Loucy (cell line): ENCODE data around the gene SCAMP1.

ENCODE experiments used
- H2AFZ ChIP-seq: fragments of 200-600 bp; sonication (generic); 2 replicates; pipeline ENCODE4 v1.6.0; 2016; ENCODE audit warnings: antibody characterized with exemption, mild to moderate bottlenecking, low read length, moderate library complexity
- H3F3A ChIP-seq: fragments of 200-600 bp; 2 replicates; pipeline ENCODE4 v1.6.0; 2016; ENCODE audit warnings: antibody characterized with exemption, low read depth, mild to moderate bottlenecking
- H3K27me3 ChIP-seq: fragments of 200-600 bp; sonication (generic); 2 replicates; pipeline ENCODE4 v1.6.1; 2014; ENCODE audit warnings: low read length, mild to moderate bottlenecking; ENCODE audit not compliant: insufficient read depth, poor library complexity, severe bottlenecking
- H3K36me3 ChIP-seq: fragments of 200-600 bp; sonication (generic); 2 replicates; pipeline ENCODE4 v1.6.1; 2016; ENCODE audit warnings: low read length; ENCODE audit not compliant: insufficient read depth
- H3K4me1 ChIP-seq: fragments of 200-600 bp; sonication (generic); 2 replicates; pipeline ENCODE4 v1.5.1; 2014; ENCODE audit warnings: low read length, mild to moderate bottlenecking; ENCODE audit not compliant: insufficient read depth, poor library complexity, severe bottlenecking
- H3K4me2 ChIP-seq: fragments of 200-600 bp; sonication (generic); 2 replicates; pipeline ENCODE4 v1.6.0; 2014; ENCODE audit warnings: antibody characterized with exemption, low read length, low read depth, mild to moderate bottlenecking; ENCODE audit not compliant: poor library complexity, severe bottlenecking
- H3K4me3 ChIP-seq: fragments of 200-600 bp; sonication (generic); 2 replicates; pipeline ENCODE4 v1.5.1; 2014; ENCODE audit warnings: low read length, mild to moderate bottlenecking, mixed read lengths; ENCODE audit not compliant: poor library complexity, severe bottlenecking
- H3K79me2 ChIP-seq: fragments of 200-600 bp; sonication (generic); 2 replicates; pipeline ENCODE4 v1.6.1; 2014; ENCODE audit warnings: low read length; ENCODE audit not compliant: insufficient read depth
- H3K9ac ChIP-seq: fragments of 200-600 bp; sonication (generic); 2 replicates; pipeline ENCODE4 v1.6.0; 2014; ENCODE audit warnings: mild to moderate bottlenecking, low read depth, low read length, moderate library complexity; ENCODE audit not compliant: poor library complexity, severe bottlenecking
- H3K9me2 ChIP-seq: fragments of 200-600 bp; sonication (generic); replicated peaks from 2 replicates; pipeline ENCODE4 v1.6.1; 2016; ENCODE audit warnings: low read depth, low read length, mixed read lengths
- H3K9me3 ChIP-seq: fragments of 200-600 bp; sonication (generic); 2 replicates; pipeline ENCODE4 v1.6.1; 2014; ENCODE audit warnings: mild to moderate bottlenecking, antibody characterized with exemption, low read length, low read depth; ENCODE audit not compliant: insufficient read depth
- H4K20me1 ChIP-seq: fragments of 200-600 bp; sonication (generic); 2 replicates; pipeline ENCODE4 v1.6.0; 2014; ENCODE audit warnings: antibody characterized with exemption, low read length, mild to moderate bottlenecking; ENCODE audit not compliant: insufficient read depth, poor library complexity, severe bottlenecking
- CTCF ChIP-seq: fragments of 200-600 bp; sonication (generic); conservative IDR thresholded peaks from 2 replicates; pipeline ENCODE4 v1.5.1; 2014; ENCODE audit warnings: mild to moderate bottlenecking, antibody characterized with exemption, low read length
- EZH2phosphoT487 ChIP-seq: fragments of 200-600 bp; IDR thresholded peaks from 2 replicates; pipeline ENCODE4 v1.6.1; 2018; ENCODE audit warnings: antibody characterized with exemption, mild to moderate bottlenecking, moderate library complexity, borderline replicate concordance

The SCAMP1 gene

GRCh38 chr5:78490709-78491485 lies 130.5 kb downstream of the SCAMP1 start:
- Histone ChIP-seq H3K36me3 (peaks cover 23% of the 10 kb centered on the region; the same call in 1 of the 2 replicates), H3K4me3 (no peak overlapping the region), H3F3A (no peaks in the 10 kb centered on the region), H4K20me1 (no peaks in the 10 kb centered on the region), H3K79me2 (peaks cover 25% of the 10 kb centered on the region), H3K4me1 (peaks cover 35% of the 10 kb centered on the region), H3K4me2 (no peak overlapping the region), H3K9ac (no peak overlapping the region), H3K27me3 (no peaks in the 10 kb centered on the region), H2AFZ (no peak overlapping the region), H3K9me3 (no peaks in the 10 kb centered on the region), H3K9me2 (no peaks in the 10 kb centered on the region)
- no peak for TF ChIP-seq CTCF
- no peak for TF ChIP-seq EZH2phosphoT487

DNA sequence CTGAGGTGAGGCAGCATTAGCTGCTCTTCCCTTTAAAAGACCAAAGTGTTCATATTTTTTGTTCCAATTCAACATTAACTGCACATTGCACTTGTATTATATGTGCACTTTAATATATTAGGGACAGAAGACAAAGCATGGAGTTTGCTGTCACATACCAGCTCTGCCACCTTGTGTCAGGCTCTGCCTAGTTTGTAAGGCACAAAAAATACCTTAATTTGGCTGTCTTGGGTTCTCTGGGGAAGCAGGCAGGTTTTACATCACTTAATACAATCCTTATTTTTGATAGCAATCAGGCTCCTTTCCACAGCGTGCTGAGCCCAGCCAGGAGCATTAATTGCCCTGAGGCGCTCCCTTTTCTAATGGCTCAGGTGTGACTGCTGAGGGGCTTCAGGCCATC lies 131.8 kb downstream of the SCAMP1 start:
- Histone ChIP-seq H3F3A (no peaks in the 10 kb centered on the region), H3K4me3 (no peak overlapping the region), H3K9me3 (no peaks in the 10 kb centered on the region), H3K9ac (no peak overlapping the region), H3K27me3 (no peaks in the 10 kb centered on the region), H3K36me3 (peaks cover 14% of the 10 kb centered on the region; the same call in 1 of the 2 replicates), H3K4me1 (peaks cover 42% of the 10 kb centered on the region), H4K20me1 (no peaks in the 10 kb centered on the region), H3K79me2 (peaks cover 36% of the 10 kb centered on the region), H3K9me2 (no peaks in the 10 kb centered on the region), H2AFZ (no peak overlapping the region), H3K4me2 (no peak overlapping the region)
- no peak for TF ChIP-seq EZH2phosphoT487
- TF ChIP-seq CTCF, result peak; percentile 48

DNA sequence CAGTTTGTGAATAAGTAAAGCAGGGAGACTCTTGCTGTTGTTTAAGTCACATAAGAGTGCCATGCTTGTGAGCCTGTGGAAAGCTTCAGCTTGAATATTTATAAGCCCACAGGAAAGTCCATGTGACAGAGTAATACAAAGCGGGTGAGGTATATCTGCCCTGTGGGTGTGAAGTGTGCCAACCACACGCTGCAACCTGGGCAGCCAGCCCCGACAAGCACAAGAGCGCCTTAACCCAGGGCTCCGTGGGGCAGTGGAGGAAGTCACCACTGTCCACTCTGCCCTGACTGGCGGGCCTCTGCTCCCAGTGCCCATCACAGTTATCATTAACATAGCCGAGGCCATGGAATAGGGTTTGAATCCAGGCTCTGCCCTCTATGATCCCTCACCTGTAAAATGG lies 132.2 kb downstream of the SCAMP1 start:
- Histone ChIP-seq H4K20me1 (no peaks in the 10 kb centered on the region), H3K36me3 (peaks cover 10% of the 10 kb centered on the region; the same call in 1 of the 2 replicates), H3K4me3 (no peak overlapping the region), H3K4me1 (peaks cover 43% of the 10 kb centered on the region), H3K27me3 (no peaks in the 10 kb centered on the region), H2AFZ (no peak overlapping the region), H3K9me3 (no peaks in the 10 kb centered on the region), H3F3A (no peaks in the 10 kb centered on the region), H3K79me2 (peaks cover 36% of the 10 kb centered on the region), H3K9ac (no peak overlapping the region), H3K9me2 (no peaks in the 10 kb centered on the region), H3K4me2 (no peak overlapping the region)
- TF ChIP-seq CTCF (no peak), EZH2phosphoT487 (no peak)
